ENCODE data around the gene MSL3.

DNA sequence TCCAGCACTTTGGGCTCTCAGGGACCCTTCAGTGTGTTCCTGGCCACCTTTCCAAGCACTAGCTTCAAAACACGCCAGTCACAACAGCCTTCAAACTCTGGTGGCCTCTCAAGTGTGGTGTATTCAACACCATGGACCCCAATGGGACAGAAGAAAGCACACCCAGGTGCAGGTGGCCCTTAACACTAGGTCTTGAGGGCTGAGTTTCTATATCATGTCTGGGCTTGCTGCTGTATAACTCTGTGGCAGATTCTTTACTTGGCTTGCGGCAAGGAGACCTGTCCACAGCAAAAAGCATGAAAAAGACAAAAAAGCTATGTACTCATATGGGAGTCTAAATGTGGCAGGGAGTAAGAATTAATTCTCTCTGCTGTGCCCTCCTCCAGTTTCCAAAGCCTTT, 23.1 kb downstream of the MSL3 start:
- TF ChIP-seq ZNF394 (tag by site-specific recombination; IDR thresholded peaks at IDR 0.05; ENCODE audit: borderline replicate concordance) (no peak), ZNF266 (tag by site-specific recombination; IDR thresholded peaks at IDR 0.05; ENCODE audit: low read depth) (no peak), ZNF16 (tag by site-specific recombination; IDR thresholded peaks at IDR 0.05; ENCODE audit: low read depth) (no peak), KLF16 (tag by site-specific recombination; IDR thresholded peaks at IDR 0.05) (no peak), ZNF114 (tag by site-specific recombination; IDR thresholded peaks at IDR 0.05) (no peak), ZFHX2 (tag by site-specific recombination; conservative IDR thresholded peaks at IDR 0.05) (no peak), ZNF747 (tag by site-specific recombination; IDR thresholded peaks at IDR 0.05) (no peak), ZNF239 (tag by site-specific recombination; IDR thresholded peaks at IDR 0.05) (no peak), HOXA7 (CRISPR knock-in tag; IDR thresholded peaks at IDR 0.05; ENCODE audit: borderline replicate concordance) (no peak), ZNF354C (tag by site-specific recombination; IDR thresholded peaks at IDR 0.05; ENCODE audit: borderline replicate concordance, low read depth) (no peak), ZNF366 (tag by site-specific recombination; conservative IDR thresholded peaks at IDR 0.05) (no peak)
- TF ChIP-seq, protein P1, sequence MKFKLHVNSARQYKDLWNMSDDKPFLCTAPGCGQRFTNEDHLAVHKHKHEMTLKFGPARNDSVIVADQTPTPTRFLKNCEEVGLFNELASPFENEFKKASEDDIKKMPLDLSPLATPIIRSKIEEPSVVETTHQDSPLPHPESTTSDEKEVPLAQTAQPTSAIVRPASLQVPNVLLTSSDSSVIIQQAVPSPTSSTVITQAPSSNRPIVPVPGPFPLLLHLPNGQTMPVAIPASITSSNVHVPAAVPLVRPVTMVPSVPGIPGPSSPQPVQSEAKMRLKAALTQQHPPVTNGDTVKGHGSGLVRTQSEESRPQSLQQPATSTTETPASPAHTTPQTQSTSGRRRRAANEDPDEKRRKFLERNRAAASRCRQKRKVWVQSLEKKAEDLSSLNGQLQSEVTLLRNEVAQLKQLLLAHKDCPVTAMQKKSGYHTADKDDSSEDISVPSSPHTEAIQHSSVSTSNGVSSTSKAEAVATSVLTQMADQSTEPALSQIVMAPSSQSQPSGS (tag by site-specific recombination; IDR thresholded peaks at IDR 0.05; ENCODE audit: low read depth) = no peak
- TF ChIP-seq, protein P2, sequence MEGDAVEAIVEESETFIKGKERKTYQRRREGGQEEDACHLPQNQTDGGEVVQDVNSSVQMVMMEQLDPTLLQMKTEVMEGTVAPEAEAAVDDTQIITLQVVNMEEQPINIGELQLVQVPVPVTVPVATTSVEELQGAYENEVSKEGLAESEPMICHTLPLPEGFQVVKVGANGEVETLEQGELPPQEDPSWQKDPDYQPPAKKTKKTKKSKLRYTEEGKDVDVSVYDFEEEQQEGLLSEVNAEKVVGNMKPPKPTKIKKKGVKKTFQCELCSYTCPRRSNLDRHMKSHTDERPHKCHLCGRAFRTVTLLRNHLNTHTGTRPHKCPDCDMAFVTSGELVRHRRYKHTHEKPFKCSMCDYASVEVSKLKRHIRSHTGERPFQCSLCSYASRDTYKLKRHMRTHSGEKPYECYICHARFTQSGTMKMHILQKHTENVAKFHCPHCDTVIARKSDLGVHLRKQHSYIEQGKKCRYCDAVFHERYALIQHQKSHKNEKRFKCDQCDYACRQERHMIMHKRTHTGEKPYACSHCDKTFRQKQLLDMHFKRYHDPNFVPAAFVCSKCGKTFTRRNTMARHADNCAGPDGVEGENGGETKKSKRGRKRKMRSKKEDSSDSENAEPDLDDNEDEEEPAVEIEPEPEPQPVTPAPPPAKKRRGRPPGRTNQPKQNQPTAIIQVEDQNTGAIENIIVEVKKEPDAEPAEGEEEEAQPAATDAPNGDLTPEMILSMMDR (tag by site-specific recombination; IDR thresholded peaks at IDR 0.05) = no peak
- TF ChIP-seq, protein P3, sequence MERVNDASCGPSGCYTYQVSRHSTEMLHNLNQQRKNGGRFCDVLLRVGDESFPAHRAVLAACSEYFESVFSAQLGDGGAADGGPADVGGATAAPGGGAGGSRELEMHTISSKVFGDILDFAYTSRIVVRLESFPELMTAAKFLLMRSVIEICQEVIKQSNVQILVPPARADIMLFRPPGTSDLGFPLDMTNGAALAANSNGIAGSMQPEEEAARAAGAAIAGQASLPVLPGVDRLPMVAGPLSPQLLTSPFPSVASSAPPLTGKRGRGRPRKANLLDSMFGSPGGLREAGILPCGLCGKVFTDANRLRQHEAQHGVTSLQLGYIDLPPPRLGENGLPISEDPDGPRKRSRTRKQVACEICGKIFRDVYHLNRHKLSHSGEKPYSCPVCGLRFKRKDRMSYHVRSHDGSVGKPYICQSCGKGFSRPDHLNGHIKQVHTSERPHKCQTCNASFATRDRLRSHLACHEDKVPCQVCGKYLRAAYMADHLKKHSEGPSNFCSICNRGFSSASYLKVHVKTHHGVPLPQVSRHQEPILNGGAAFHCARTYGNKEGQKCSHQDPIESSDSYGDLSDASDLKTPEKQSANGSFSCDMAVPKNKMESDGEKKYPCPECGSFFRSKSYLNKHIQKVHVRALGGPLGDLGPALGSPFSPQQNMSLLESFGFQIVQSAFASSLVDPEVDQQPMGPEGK (tag by site-specific recombination; IDR thresholded peaks at IDR 0.05) = no peak
